ENCODE measurements around the gene MATN4. TPM values are rescaled to one million over a fixed set of nuclear protein-coding genes. Genes with fewer than 3 reads are reported as not detected.

The MATN4 gene
- total RNA-seq, 3 donors from 2014 or later (not counting 1 experiment from before 2014, with no cell fraction given): not detected

DNA sequence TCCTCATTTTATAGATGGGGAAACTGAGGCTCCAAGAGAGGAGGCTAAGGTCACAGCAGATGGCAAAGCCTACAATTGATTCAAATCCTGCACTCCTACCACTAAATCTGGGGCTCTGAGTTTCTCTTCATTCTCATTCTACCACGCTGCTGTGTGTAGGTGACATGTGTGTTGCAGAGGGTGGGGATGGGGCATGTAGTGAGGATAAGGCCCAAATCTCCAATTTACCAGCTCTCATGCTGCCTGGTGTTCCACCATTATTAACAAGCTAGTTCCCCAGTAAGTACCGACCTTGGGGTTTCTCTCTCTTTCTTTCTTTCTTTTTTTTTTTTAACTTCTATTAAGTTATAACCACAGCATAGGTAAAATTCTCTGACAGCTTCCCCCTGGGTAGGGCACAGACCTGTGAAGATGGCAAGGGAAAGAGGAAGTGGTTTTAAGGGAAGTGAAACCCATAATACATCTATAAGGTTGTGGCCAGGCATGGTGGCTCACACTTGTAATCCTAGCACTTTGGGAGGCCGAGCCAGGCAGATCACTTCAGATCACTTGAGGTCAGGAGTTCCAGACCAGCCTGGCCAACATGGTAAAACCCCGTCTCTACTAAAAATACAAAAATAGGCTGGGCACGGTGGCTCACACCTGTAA is 13.0 kb upstream of the MATN4 start:
- peak in 1 of 2 donors; percentile 52 for DNase-seq
- H3K4me1 ChIP-seq (ENCODE audit: control insufficient read depth, insufficient read depth, low read length): peaks cover 23% of the 10 kb centered on the region
- H3K36me3 ChIP-seq (ENCODE audit: control insufficient read depth, insufficient read depth, low read length): no peaks in the 10 kb centered on the region
- Mint-ChIP-seq H3K36me3 (no peaks in the 10 kb centered on the region), H3K4me3 (no peak overlapping the region), H3K9me3 (no peaks in the 10 kb centered on the region), H3K4me1 (peaks cover 0 to 6% of the 10 kb centered on the region in 2 donors), H3K27ac (peak overlapping the region in 1 of 2 donors; percentile 35), H3K27me3 (ENCODE audit: low read depth in 2 of 2) (peaks cover 12 to 15% of the 10 kb centered on the region in 2 donors)
- no peaks in the 10 kb centered on the region for H3K27me3 ChIP-seq (ENCODE audit: control insufficient read depth, insufficient read depth, low read length)
- ATAC-seq: peak in 1 of 3 donors; percentile 60
- peaks cover 4% of the 10 kb centered on the region for H3K9me3 ChIP-seq (ENCODE audit: control insufficient read depth, insufficient read depth, low read length)
- no peak overlapping the region for H3K4me3 ChIP-seq (ENCODE audit: low read length)
- intact Hi-C loops (cut with micrococcal nuclease): no loop called here
- peak overlapping the region; percentile 16 for H3K27ac ChIP-seq (ENCODE audit: low read length)
- 11% methylated on average over 4 of the region's 5 CpGs for WGBS (ENCODE audit: insufficient coverage)
- TF ChIP-seq, protein P1, sequence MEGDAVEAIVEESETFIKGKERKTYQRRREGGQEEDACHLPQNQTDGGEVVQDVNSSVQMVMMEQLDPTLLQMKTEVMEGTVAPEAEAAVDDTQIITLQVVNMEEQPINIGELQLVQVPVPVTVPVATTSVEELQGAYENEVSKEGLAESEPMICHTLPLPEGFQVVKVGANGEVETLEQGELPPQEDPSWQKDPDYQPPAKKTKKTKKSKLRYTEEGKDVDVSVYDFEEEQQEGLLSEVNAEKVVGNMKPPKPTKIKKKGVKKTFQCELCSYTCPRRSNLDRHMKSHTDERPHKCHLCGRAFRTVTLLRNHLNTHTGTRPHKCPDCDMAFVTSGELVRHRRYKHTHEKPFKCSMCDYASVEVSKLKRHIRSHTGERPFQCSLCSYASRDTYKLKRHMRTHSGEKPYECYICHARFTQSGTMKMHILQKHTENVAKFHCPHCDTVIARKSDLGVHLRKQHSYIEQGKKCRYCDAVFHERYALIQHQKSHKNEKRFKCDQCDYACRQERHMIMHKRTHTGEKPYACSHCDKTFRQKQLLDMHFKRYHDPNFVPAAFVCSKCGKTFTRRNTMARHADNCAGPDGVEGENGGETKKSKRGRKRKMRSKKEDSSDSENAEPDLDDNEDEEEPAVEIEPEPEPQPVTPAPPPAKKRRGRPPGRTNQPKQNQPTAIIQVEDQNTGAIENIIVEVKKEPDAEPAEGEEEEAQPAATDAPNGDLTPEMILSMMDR (IDR thresholded peaks at IDR 0.05): no peak

DNA sequence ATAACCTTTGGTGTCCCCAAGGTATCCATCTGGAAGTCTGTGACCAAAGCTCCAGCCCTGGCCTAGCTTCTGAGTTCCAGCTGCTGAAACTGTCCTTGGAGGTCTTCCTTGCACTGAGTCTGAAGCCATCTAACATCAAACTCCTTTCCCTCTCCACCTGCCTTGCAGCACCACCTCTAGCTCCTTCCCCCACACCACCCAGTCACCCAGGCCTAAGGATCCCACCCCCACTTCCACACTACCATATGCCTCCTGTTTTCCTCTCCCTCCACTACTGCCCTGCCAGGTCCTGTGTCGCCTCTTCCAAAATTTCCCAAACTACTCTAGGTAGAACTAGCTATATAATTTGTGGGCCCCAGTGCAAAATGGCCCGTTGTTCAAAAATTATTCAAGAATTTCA is 10.8 kb upstream of the MATN4 start:
- no peak overlapping the region for H3K4me3 Mint-ChIP-seq
- 72% methylated on average over 2 of the region's 2 CpGs for WGBS (ENCODE audit: insufficient coverage)
- no peaks in the 10 kb centered on the region for H3K36me3 Mint-ChIP-seq
- no peak for DNase-seq
- H3K4me1 Mint-ChIP-seq: peaks cover 0 to 6% of the 10 kb centered on the region in 2 donors
- Histone ChIP-seq H3K4me1 (ENCODE audit: control insufficient read depth, insufficient read depth, low read length) (peaks cover 23% of the 10 kb centered on the region), H3K27me3 (ENCODE audit: control insufficient read depth, insufficient read depth, low read length) (no peaks in the 10 kb centered on the region), H3K27ac (ENCODE audit: low read length) (no peak overlapping the region), H3K4me3 (ENCODE audit: low read length) (no peak overlapping the region), H3K36me3 (ENCODE audit: control insufficient read depth, insufficient read depth, low read length) (no peaks in the 10 kb centered on the region), H3K9me3 (ENCODE audit: control insufficient read depth, insufficient read depth, low read length) (peaks cover 4% of the 10 kb centered on the region)
- ATAC-seq: no peak
- TF ChIP-seq, protein P1 (IDR thresholded peaks at IDR 0.05): no peak
- intact Hi-C loops (cut with micrococcal nuclease): loop anchor here (1.0 kb wide), 4 partner anchors 43 to 452 kb away; no protein-coding TSS in a partner anchor
- H3K27ac Mint-ChIP-seq: no peak overlapping the region
- peaks cover 29 to 33% of the 10 kb centered on the region in 2 donors for H3K27me3 Mint-ChIP-seq (ENCODE audit: low read depth in 2 of 2)
- no peaks in the 10 kb centered on the region for H3K9me3 Mint-ChIP-seq

DNA sequence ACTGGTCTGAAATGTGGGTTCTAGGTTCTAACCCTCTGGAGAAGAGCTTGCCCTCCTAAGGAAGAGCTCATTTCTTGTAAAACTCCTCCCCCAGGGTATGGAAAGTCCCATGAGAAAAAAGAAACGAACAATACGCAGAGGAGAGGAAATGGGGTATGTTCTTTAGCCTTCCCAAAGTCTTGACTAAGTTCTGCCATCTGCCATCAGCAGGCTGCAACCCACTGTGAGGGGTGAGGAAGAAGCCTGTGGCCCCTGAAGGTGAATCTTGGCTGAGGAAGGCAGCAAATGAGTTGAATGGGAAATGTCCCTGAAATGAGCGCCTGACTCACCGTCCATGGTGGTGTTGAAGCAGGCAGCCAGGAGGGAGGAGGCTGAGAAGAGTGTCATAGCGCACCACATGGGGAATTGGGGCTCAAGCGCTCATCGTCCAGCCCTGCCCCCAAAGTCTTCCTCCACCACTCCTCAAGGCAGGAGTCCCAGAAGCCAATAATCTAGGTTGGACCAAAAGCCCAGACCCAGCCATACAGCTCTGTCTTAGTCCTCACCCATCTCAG is 10.4 kb upstream of the MATN4 start:
- TF ChIP-seq, protein P1 (IDR thresholded peaks at IDR 0.05): no peak
- no peaks in the 10 kb centered on the region for H3K9me3 Mint-ChIP-seq
- peaks cover 34 to 38% of the 10 kb centered on the region in 2 donors for H3K27me3 Mint-ChIP-seq (ENCODE audit: low read depth in 2 of 2)
- no peak overlapping the region for H3K4me3 Mint-ChIP-seq
- Histone ChIP-seq H3K9me3 (ENCODE audit: control insufficient read depth, insufficient read depth, low read length) (peaks cover 4% of the 10 kb centered on the region), H3K4me3 (ENCODE audit: low read length) (no peak overlapping the region), H3K36me3 (ENCODE audit: control insufficient read depth, insufficient read depth, low read length) (no peaks in the 10 kb centered on the region), H3K27me3 (ENCODE audit: control insufficient read depth, insufficient read depth, low read length) (no peaks in the 10 kb centered on the region), H3K27ac (ENCODE audit: low read length) (no peak overlapping the region), H3K4me1 (ENCODE audit: control insufficient read depth, insufficient read depth, low read length) (peaks cover 23% of the 10 kb centered on the region)
- peaks cover 0 to 6% of the 10 kb centered on the region in 2 donors for H3K4me1 Mint-ChIP-seq
- ATAC-seq (no peak), DNase-seq (no peak)
- 77% methylated on average over 7 of the region's 7 CpGs for WGBS (ENCODE audit: insufficient coverage)
- intact Hi-C loops (cut with micrococcal nuclease): no loop called here
- H3K36me3 Mint-ChIP-seq: no peaks in the 10 kb centered on the region
- H3K27ac Mint-ChIP-seq: no peak overlapping the region
